ENCODE results near the gene COL6A2.

Gene COL6A2

DNA sequence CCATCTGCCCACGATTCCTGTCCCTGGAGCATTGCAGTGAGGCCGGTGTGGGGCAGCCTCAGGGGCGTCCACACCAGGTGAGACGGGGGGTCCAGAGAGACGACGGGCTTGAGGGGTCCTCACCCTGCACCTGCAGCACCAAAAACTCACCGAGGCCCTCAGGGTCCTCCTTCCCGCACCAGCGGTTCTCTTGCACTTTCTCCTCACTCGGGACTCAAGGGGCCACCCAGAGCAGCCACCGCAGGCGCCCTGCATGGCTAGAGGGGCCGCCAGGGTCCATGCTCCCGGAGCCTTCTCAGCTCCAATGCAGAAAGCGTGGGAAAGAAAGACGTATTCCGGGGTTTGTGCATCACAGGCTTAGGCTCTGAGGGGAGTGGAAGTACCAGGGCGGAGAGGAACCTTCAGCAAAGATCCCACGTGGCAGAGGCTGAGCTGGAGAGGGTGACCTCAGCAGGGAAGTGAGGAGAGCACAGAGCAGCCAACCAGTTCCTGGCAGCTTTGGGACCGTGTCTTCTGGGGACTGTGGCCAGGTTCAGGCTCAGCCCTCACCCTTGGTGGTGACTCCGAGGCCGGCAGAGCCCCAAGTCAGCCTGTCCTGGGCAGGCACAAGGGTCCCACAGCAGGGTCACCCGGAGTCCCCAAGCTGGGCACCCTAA, 19.5 kb upstream of the COL6A2 start:
- peak overlapping the region; percentile 10 to 58 (median 49); a peak in 19 of 22 replicates for H3K4me2 ChIP-seq

DNA sequence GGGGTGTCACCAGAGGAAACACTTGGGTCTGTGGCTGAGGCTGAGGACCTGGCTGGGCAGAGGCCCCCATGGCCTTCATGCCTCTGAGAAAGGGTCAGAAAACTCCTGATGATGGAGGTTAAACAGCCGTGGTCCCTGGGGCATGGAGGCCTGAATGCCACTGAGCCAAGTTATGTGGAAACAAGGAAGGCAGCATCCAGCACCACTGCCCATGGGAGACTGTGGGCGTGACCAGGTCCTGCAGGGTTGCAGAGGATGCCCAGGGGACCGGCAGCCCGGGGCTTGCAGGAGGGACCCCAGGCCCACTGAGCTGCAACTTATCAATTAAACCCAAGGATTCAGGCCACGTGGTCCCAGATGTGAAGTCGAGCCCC, 18.9 kb upstream of the COL6A2 start:
- H4K20me1 ChIP-seq, result no peaks in the 10 kb centered on the region
- H3K4me2 ChIP-seq, result peak overlapping the region; percentile 10 to 58 (median 49); a peak in 20 of 22 replicates
- peaks cover 11 to 40% (median 30%) of the 10 kb centered on the region in 10 experiments; a peak in 19 of 20 replicates for H3K4me1 ChIP-seq
- no peaks in the 10 kb centered on the region for H3K9me3 ChIP-seq (replicated peaks in 1 of 11)
- no peak overlapping the region for H3K4me3 ChIP-seq
- no peak overlapping the region for H3K27ac ChIP-seq
- 0 out of 22 replicates have a peak overlapping the region, but pooled peaks of 1 of the 11 experiments have one; percentile 10 for H3K9ac ChIP-seq
- TF ChIP-seq Cebpa-rat (IDR thresholded peaks at IDR 0.05), result no peak
- H3K36me3 ChIP-seq, result no peaks in the 10 kb centered on the region
- H3K27me3 ChIP-seq, result no peaks in the 10 kb centered on the region

More for the DNA sequence above, 19.5 kb upstream of the COL6A2 start:
- no peaks in the 10 kb centered on the region for H3K36me3 ChIP-seq
- peaks cover 11 to 40% (median 30%) of the 10 kb centered on the region in 10 experiments; a peak in 19 of 20 replicates for H3K4me1 ChIP-seq
- no peaks in the 10 kb centered on the region for H3K9me3 ChIP-seq (replicated peaks in 1 of 11)
- no peaks in the 10 kb centered on the region for H3K27me3 ChIP-seq
- H3K27ac ChIP-seq, result no peak overlapping the region
- no peak overlapping the region for H3K9ac ChIP-seq
- H3K4me3 ChIP-seq, result no peak overlapping the region
- no peaks in the 10 kb centered on the region for H4K20me1 ChIP-seq
- TF ChIP-seq Cebpa-rat (IDR thresholded peaks at IDR 0.05), result no peak

DNA sequence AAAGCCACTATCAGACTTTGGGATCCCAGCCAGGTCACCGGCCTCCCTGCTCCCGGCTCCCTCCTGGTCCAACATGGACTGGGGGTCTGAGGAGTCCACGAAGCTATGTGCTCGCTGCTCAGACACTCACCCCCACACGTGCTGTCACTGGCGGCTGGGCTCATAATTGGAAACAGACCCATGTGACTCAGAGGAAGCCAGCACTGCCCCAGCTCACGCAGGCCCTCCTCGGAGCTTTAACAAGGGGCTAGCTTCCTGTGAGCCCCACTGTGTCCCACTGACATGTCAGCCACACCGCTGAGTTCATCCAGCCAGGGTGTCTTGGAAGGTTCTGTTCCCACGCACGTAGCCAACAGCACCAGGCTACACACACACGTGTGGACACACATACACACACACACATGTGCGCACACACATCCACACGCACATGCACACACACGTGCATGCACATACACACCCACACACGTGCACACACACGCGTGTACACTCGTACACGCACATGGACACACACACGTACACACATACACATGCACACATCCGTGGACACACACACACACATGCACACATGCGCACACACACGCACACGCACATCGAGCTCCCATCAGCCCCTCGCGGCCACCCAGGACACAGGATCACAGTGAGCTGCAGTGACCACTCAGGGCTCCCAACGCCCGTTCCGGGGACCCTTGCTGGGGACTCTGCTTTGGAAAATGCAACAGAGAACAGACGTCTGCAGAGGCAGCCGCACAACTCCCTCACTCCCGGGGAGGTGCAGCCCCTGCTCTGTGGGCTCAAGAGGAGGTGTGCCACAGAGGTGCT, 18.4 kb upstream of the COL6A2 start:
- Histone ChIP-seq H3K4me3 (no peak overlapping the region), H4K20me1 (no peaks in the 10 kb centered on the region), H3K9ac (0 out of 22 replicates have a peak overlapping the region, but pooled peaks of 1 of the 11 experiments have one; percentile 10), H3K27me3 (no peaks in the 10 kb centered on the region), H3K9me3 (replicated peaks in 1 of 11) (no peaks in the 10 kb centered on the region), H3K4me1 (peaks cover 11 to 40% (median 30%) of the 10 kb centered on the region in 10 experiments; a peak in 19 of 20 replicates), H3K36me3 (no peaks in the 10 kb centered on the region), H3K27ac (no peak overlapping the region), H3K4me2 (peak overlapping the region; percentile 10 to 58 (median 49); a peak in 19 of 22 replicates)
- no peak for TF ChIP-seq Cebpa-rat (IDR thresholded peaks at IDR 0.05)

DNA sequence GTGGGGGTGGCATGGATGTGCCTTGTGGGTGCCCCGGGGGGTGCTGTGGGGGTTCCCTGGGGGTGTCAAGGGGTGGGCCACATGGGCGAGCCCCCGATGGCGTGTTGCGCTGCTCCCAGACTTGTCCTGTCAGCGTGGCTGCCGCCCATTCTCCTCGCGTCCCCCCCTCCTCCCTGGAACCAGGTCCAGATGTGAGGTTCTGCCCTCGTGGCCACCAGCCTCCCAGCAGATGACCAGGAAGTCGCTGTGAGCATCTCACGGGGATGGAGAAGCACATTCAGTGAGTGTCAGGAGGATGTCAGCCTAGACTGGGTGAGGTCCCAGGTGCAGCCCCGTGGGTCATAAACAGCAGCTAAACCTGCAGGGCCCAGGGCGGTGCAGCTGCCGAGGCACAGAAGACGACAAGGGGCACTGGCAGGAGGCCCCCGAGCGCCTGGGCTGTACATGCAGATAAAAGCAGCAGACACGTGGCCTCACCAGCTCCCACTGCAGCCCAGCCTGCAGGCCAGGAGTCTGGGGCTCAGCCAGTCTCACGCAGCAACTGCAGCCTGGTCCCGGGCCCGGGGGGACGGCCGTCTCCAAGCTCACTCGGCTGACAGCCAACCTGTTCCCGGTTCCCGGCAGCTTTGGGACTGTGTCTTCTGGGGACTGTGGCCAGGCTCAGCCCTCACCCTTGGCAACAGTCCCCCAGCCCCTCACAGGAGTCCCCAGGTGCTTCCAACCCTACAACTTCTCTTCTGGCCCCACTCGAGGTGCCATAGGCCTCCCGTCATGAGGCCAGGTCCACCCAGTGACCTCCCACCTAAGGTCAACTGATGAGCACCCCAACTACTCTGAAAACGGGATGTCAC, 17.5 kb upstream of the COL6A2 start:
- H3K9me3 ChIP-seq (replicated peaks in 1 of 11), result peaks cover 0 to 2% (median 0%) of the 10 kb centered on the region in 11 experiments; a peak in 2 of 22 replicates
- H3K36me3 ChIP-seq, result no peaks in the 10 kb centered on the region
- no peaks in the 10 kb centered on the region for H4K20me1 ChIP-seq
- H3K4me1 ChIP-seq, result peaks cover 11 to 40% (median 30%) of the 10 kb centered on the region in 10 experiments; a peak in 19 of 20 replicates
- H3K27me3 ChIP-seq, result no peaks in the 10 kb centered on the region
- no peak for TF ChIP-seq Cebpa-rat (IDR thresholded peaks at IDR 0.05)
- no peak overlapping the region for H3K27ac ChIP-seq
- H3K4me2 ChIP-seq, result peak overlapping the region in 3 of 11 experiments; percentile 7 to 57 (median 54); a peak in 4 of 22 replicates
- no peak overlapping the region for H3K4me3 ChIP-seq
- H3K9ac ChIP-seq, result no peak overlapping the region

DNA sequence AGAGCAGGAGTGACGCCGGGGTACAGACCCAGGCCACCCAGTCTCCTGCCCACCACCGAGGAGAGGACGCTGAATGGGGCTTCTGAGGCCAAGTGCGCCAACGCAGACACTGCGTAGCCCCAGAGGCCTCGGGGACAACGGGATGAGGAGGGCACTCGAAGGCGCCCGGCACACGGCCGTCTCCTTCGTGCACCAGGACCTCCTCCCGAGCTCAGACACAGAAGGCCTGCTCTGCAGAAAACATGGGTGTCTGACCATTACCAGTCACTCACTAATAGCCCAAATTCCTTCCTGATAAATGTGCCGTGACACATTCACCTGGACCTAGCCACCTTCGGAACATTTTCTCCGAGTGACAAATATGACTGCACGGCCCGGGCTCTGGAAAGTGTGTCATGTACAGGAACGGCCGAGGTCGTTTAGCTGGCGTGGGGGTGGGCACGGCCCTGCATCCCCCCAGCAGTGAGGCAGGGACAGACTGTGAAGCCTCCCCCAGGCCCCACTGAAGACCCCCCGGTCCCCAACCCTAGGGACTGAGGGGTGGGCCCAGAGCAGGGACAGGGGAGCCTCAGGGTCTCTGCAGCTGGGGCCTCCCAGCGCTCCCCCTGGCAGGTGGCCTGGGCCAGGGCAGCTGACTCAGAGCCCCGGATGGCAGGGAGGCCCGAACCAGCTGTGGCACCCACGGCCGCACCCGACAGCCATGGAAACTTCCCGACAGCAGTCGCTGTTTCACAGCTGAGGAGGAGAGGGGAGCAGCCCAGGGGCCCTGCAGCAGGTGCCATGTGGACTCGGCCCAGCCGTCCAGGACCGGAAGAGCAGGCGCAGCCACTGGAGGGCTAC, 16.7 kb upstream of the COL6A2 start:
- TF ChIP-seq Cebpa-rat (IDR thresholded peaks at IDR 0.05), result no peak
- Histone ChIP-seq H3K27ac (no peak overlapping the region), H3K4me3 (no peak overlapping the region), H3K9ac (no peak overlapping the region), H3K9me3 (replicated peaks in 1 of 11) (peaks cover 0 to 10% (median 5%) of the 10 kb centered on the region in 11 experiments; a peak in 14 of 22 replicates), H3K4me2 (peak overlapping the region in 7 of 11 experiments; percentile 1 to 57 (median 41); a peak in 11 of 22 replicates), H4K20me1 (no peaks in the 10 kb centered on the region), H3K27me3 (no peaks in the 10 kb centered on the region), H3K4me1 (peaks cover 11 to 40% (median 30%) of the 10 kb centered on the region in 10 experiments; a peak in 19 of 20 replicates), H3K36me3 (no peaks in the 10 kb centered on the region)

DNA sequence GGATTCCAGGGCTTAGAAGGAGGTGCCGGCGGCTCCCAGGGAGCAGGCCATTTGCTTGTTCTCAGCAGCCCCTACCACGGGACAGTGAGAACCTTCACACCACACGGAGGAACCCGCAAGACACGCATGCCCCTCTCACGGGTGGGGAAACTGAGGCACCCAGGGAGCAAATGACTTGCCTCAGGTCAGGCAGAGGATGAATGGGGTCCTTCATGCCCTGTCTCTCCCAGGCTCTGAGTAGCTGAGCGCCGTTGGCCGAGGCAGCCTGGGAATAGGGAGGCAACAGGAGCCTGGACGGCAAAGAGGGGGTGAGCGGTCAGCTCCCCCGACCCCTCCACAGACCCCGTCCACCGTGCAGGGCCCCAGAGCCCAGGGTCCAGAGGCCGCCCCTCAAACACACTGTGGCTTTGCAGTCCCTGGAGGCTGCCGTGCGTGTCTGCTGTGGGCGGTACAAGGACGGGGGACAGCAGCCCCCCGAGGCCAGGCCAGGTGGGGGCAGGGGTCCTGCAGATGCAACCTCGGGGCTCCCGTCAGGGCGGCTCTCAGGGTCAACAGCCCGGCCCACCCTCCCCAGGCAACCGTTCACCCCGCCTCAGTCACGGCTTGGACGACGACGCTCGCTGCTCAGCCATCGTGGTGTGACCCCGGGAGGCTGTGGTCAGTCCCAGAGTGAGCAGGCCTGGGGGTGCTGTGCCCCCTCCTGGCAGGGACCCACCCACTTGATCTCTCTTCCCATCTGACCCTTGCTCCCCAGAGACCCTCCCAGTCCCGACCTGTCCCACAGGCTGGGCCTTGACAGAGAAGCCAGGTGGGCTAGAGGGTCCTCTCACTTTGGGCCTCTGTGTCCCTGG, 15.8 kb upstream of the COL6A2 start:
- H3K27ac ChIP-seq, result no peak overlapping the region
- H3K9ac ChIP-seq, result no peak overlapping the region
- no peaks in the 10 kb centered on the region for H3K27me3 ChIP-seq

DNA sequence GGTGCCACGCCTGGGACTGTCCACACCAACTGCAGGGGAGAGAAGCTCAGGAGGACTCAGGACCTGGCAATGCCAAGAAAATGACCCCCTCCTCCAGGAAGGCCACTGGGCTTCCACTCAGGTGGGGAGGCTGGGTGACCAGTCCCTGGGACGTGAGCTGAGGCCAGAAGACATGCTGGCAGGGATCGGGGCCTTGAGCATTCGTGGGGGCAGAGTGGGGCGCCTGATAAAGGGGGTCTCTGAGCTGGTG, 15.3 kb upstream of the COL6A2 start:
- no peak overlapping the region for H3K4me2 ChIP-seq
- TF ChIP-seq Cebpa-rat (IDR thresholded peaks at IDR 0.05), result no peak

More for the DNA sequence above, 15.8 kb upstream of the COL6A2 start:
- H3K4me3 ChIP-seq, result no peak overlapping the region
- peak overlapping the region in 7 of 11 experiments; percentile 1 to 57 (median 41); a peak in 11 of 22 replicates for H3K4me2 ChIP-seq
- H4K20me1 ChIP-seq, result no peaks in the 10 kb centered on the region
- H3K4me1 ChIP-seq, result peaks cover 11 to 40% (median 30%) of the 10 kb centered on the region in 10 experiments; a peak in 19 of 20 replicates
- TF ChIP-seq Cebpa-rat (IDR thresholded peaks at IDR 0.05), result no peak
- H3K9me3 ChIP-seq (replicated peaks in 1 of 11), result peaks cover 6 to 18% (median 10%) of the 10 kb centered on the region in 11 experiments
- no peaks in the 10 kb centered on the region for H3K36me3 ChIP-seq

More for the DNA sequence above, 15.3 kb upstream of the COL6A2 start:
- Histone ChIP-seq H3K36me3 (no peaks in the 10 kb centered on the region), H4K20me1 (no peaks in the 10 kb centered on the region), H3K27me3 (no peaks in the 10 kb centered on the region), H3K9ac (no peak overlapping the region), H3K27ac (no peak overlapping the region), H3K4me3 (no peak overlapping the region), H3K9me3 (replicated peaks in 1 of 11) (peaks cover 11 to 24% (median 16%) of the 10 kb centered on the region in 11 experiments), H3K4me1 (peaks cover 11 to 40% (median 30%) of the 10 kb centered on the region in 10 experiments; a peak in 19 of 20 replicates)

Data from BLaER1 treated with 17β-estradiol and CSF1 and Interleukin-3, amounts not matched to agents 10 nM and 100 nM (cell line).